Measurements from ENCODE around the gene SASH3. TPM values are rescaled to one million over a fixed set of nuclear protein-coding genes. Genes with fewer than 3 reads are reported as not detected.

The SASH3 gene
- total RNA-seq, 1 donor from 2014 or later: 74.9 TPM

DNA sequence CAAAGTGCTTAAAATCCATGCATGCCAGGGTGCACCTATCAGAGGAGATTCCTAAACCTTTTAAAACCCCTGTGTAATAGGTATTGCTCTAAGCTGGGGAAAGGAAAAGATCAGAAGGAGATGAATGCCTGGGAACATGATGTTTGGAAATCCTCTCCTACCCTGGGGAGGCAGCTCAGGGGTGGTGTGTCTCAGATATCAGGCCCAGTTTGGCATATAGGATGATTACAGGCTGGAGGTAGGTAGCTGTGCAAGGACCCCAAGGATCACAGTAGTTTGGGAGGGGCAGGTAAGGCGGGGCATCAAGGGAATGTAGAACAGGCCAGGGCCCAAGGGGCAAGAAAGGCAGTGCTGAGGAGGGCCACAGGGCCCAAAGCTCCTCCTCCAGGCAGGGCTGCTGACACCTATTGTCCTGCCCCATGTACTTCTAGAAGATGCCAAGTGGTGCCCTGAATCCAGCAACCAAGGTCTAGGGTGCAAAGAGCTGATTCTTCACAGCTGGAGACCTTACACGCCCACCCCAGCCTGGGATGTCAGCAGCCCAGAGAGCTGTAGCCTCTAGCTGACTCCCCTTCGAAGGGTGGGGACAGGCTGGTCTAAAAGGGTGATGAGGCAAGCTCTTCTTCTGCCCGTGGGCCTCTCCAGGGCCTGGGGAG lies 17.6 kb downstream of the SASH3 start:
- DNase-seq (no peak), ATAC-seq (no peak)
- Histone ChIP-seq H3K36me3 (peaks cover 7% of the 10 kb centered on the region), H3K4me1 (no peaks in the 10 kb centered on the region), H3K27me3 (ENCODE audit: low read depth) (no peaks in the 10 kb centered on the region), H3K9me3 (no peaks in the 10 kb centered on the region), H3K27ac (no peak overlapping the region), H3K4me3 (no peak overlapping the region)
- TF ChIP-seq, protein P1, sequence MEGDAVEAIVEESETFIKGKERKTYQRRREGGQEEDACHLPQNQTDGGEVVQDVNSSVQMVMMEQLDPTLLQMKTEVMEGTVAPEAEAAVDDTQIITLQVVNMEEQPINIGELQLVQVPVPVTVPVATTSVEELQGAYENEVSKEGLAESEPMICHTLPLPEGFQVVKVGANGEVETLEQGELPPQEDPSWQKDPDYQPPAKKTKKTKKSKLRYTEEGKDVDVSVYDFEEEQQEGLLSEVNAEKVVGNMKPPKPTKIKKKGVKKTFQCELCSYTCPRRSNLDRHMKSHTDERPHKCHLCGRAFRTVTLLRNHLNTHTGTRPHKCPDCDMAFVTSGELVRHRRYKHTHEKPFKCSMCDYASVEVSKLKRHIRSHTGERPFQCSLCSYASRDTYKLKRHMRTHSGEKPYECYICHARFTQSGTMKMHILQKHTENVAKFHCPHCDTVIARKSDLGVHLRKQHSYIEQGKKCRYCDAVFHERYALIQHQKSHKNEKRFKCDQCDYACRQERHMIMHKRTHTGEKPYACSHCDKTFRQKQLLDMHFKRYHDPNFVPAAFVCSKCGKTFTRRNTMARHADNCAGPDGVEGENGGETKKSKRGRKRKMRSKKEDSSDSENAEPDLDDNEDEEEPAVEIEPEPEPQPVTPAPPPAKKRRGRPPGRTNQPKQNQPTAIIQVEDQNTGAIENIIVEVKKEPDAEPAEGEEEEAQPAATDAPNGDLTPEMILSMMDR (IDR thresholded peaks at IDR 0.05): no peak
- intact Hi-C loops (cut with DNase I): no loop called here

DNA sequence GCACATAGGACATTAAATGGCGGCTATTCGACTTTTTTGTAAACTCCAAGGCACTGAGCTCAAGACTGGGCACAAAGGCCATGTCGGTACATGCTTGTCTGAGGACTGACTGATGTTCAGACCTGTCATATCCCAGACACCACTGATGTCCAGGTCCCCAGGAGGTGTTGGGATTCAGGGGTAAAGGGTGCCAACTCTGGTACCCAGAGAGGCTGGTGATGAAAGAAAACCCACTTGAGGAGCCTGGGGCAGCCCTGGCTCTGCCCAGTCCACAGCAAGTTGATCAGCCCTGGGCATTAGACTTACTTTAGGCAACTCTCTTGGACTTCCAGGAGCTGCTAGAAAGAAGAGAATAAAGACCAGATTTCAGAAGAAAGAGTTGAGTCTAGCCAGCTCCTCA lies 18.7 kb downstream of the SASH3 start:
- H3K4me1 ChIP-seq: no peaks in the 10 kb centered on the region
- no peak overlapping the region for H3K27ac ChIP-seq
- H3K27me3 ChIP-seq (ENCODE audit: low read depth): no peaks in the 10 kb centered on the region
- peaks cover 4% of the 10 kb centered on the region for H3K36me3 ChIP-seq
- TF ChIP-seq, protein P1 (IDR thresholded peaks at IDR 0.05): no peak
- H3K9me3 ChIP-seq: no peaks in the 10 kb centered on the region
- no peak for DNase-seq
- no peak overlapping the region for H3K4me3 ChIP-seq
- ATAC-seq: no peak
- intact Hi-C loops (cut with DNase I): no loop called here

DNA sequence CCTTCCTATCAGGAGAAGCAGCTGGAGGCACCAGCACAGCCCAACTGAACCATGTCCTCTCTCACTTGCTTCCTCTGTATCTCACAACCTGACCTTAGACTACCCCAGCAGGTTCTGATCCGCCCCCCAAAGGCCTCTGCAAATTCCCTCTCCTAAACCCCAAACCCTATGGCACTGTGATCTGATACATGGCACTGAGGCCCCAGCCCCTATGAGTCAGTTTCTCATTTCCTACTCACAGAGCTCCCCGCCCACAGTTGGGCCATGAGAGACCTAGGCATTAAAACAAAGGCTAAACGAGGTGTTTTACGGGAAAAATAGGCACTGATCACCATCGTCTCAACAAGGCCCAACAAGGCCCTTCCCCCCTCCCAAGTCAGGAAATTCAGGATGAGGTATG lies 19.1 kb downstream of the SASH3 start:
- H3K27me3 ChIP-seq (ENCODE audit: low read depth): no peaks in the 10 kb centered on the region
- DNase-seq: no peak
- TF ChIP-seq, protein P1 (IDR thresholded peaks at IDR 0.05): no peak
- H3K4me3 ChIP-seq: no peak overlapping the region
- ATAC-seq: no peak
- no peak overlapping the region for H3K27ac ChIP-seq
- peaks cover 4% of the 10 kb centered on the region for H3K36me3 ChIP-seq
- H3K4me1 ChIP-seq: no peaks in the 10 kb centered on the region
- no peaks in the 10 kb centered on the region for H3K9me3 ChIP-seq
- intact Hi-C loops (cut with DNase I): no loop called here

DNA sequence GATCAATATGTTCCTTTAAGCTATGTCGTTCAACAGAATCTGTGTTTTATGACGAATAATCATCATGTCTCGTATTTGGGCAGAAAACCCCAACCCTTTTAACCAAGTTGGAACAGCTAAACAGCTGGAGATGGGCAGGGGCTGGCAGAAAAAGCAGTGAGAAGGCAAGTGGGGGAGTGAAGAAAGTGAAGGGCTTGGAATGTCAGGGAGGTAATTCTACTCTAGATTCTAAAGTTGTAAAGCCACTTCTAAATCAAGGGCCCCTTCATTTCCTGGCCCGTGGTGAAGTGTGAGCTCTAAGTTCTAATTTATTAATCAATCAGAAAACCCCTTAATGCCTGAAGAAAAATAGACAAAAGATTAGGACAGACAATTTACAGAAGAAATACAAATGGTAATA lies 20.4 kb downstream of the SASH3 start:
- TF ChIP-seq, protein P1 (IDR thresholded peaks at IDR 0.05): no peak
- Histone ChIP-seq H3K4me1 (no peaks in the 10 kb centered on the region), H3K36me3 (peaks cover 5% of the 10 kb centered on the region), H3K27ac (no peak overlapping the region), H3K4me3 (no peak overlapping the region), H3K9me3 (no peaks in the 10 kb centered on the region), H3K27me3 (ENCODE audit: low read depth) (no peaks in the 10 kb centered on the region)
- ATAC-seq (no peak), DNase-seq (no peak)
- intact Hi-C loops (cut with DNase I): no loop called here

DNA sequence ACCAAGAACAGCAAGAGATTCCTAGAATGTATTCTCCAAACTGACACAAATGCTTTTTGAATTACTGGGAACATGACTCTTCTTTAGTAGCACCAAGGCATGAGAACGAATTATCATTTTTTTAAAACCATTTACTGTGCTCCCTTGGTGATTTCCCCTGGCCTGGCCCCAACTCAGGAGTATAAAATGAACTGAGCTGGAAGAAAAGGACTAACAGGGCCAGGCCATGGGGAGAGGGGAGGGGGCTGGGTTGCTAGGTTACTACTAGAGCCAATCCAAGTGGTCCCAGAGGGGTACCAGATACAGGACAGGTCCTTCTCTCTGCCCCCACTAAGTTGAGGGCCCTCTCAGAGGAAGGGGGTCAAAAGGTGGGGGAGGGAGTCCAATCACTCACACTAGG lies 23.1 kb downstream of the SASH3 start:
- DNase-seq: no peak
- no peaks in the 10 kb centered on the region for H3K4me1 ChIP-seq
- intact Hi-C loops (cut with DNase I): no loop called here

More for the DNA sequence above, 23.1 kb downstream of the SASH3 start:
- H3K36me3 ChIP-seq: peaks cover 12% of the 10 kb centered on the region
- no peak overlapping the region for H3K4me3 ChIP-seq
- no peaks in the 10 kb centered on the region for H3K27me3 ChIP-seq (ENCODE audit: low read depth)
- ATAC-seq: no peak
- TF ChIP-seq, protein P1 (IDR thresholded peaks at IDR 0.05): no peak
- no peaks in the 10 kb centered on the region for H3K9me3 ChIP-seq
- no peak overlapping the region for H3K27ac ChIP-seq
